ENCODE data around the gene RNF166. TPM values are rescaled to one million over a fixed set of nuclear protein-coding genes. Genes with fewer than 3 reads are reported as not detected.

RNF166 gene
- polyA plus RNA-seq, 3 donors: 99.3 to 255 (median 120) TPM

DNA sequence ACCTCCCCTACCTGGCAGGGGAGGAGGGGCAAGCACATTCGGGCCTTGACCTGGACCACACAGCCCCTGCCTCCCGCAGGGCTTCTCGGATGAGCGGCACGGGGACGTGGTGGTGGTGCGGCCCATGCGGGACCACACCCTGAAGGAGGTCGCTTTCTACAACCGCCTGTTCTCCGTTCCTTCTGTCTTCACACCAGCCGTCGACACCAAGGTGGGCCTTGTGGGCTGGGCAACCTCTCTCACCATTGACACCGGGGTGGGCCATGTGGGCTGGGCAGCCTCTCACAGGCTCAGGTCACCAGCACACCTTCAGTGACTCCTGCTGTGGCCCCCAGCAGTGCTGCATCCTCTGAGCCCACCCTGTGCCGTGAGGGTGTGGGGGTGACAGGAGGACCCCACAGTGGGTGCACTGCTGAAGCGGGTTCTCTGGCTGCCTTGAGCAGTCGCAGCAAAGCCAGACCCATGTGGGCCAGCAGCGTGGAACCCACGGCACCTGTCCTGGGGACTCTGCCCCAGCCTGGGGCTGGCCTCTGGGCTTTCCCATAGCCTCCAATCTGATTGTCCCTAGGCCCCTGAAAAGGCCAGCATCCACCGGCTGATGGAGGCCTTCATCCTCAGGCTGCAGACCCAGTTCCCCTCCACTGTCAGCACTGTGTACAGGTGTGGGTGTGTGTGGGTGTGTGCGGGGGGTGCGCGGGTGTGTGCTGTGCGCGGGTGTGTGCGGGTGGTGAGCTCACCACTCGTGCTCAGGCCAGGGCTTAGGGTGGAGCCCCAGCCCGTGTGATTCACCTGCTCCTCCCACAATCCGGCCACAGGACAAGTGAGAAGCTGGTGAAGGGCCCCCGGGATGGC, 7.6 kb upstream of the RNF166 start:
- no peak overlapping the region for H3K9ac ChIP-seq (ENCODE audit: insufficient read depth, low read length, poor library complexity, severe bottlenecking)
- Mint-ChIP-seq H3K27me3 (ENCODE audit: low read depth in 3 of 3) (no peaks in the 10 kb centered on the region), H3K4me1 (no peaks in the 10 kb centered on the region), H3K27ac (peak overlapping the region in 2 of 7 donors; percentile 55 to 57), H3K36me3 (peaks cover 32 to 66% of the 10 kb centered on the region in 2 donors), H3K9me3 (no peaks in the 10 kb centered on the region), H3K4me3 (no peak overlapping the region)
- 84% methylated on average over 23 of the region's 30 CpGs for WGBS (ENCODE audit: insufficient coverage)
- peaks cover 3% of the 10 kb centered on the region for H3K79me2 ChIP-seq (ENCODE audit: insufficient read depth, low read length)
- no peak overlapping the region for H2AFZ ChIP-seq (ENCODE audit: insufficient read depth, low read depth, low read length, poor library complexity, severe bottlenecking)
- H3K9me3 ChIP-seq (replicated peaks in 1 of 2; ENCODE audit: control insufficient read depth in 1 of 2, insufficient read depth in 1 of 2, low read length in 2 of 2): no peaks in the 10 kb centered on the region
- TF ChIP-seq, protein P1, sequence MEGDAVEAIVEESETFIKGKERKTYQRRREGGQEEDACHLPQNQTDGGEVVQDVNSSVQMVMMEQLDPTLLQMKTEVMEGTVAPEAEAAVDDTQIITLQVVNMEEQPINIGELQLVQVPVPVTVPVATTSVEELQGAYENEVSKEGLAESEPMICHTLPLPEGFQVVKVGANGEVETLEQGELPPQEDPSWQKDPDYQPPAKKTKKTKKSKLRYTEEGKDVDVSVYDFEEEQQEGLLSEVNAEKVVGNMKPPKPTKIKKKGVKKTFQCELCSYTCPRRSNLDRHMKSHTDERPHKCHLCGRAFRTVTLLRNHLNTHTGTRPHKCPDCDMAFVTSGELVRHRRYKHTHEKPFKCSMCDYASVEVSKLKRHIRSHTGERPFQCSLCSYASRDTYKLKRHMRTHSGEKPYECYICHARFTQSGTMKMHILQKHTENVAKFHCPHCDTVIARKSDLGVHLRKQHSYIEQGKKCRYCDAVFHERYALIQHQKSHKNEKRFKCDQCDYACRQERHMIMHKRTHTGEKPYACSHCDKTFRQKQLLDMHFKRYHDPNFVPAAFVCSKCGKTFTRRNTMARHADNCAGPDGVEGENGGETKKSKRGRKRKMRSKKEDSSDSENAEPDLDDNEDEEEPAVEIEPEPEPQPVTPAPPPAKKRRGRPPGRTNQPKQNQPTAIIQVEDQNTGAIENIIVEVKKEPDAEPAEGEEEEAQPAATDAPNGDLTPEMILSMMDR (IDR thresholded peaks at IDR 0.05): no peak
- H3K27ac ChIP-seq (ENCODE audit: low read depth in 1 of 2, low read length in 2 of 2): no peak overlapping the region
- H3K27me3 ChIP-seq (ENCODE audit: control insufficient read depth in 2 of 2, insufficient read depth in 2 of 2, low read length in 2 of 2): no peaks in the 10 kb centered on the region
- peaks cover 71% of the 10 kb centered on the region for H4K20me1 ChIP-seq (ENCODE audit: insufficient read depth, low read length)
- no peaks in the 10 kb centered on the region for H3K4me1 ChIP-seq (ENCODE audit: control insufficient read depth in 1 of 2, insufficient read depth in 2 of 2, low read length in 2 of 2)
- no peak overlapping the region for H3K4me2 ChIP-seq (replicated peaks; ENCODE audit: extremely low read depth, low read length, poor library complexity, severe bottlenecking)
- DNase-seq: no peak
- H3K4me3 ChIP-seq (replicated peaks in 1 of 3; ENCODE audit: low read depth in 2 of 3, low read length in 3 of 3): no peak overlapping the region
- H3K36me3 ChIP-seq (replicated peaks in 1 of 2; ENCODE audit: control insufficient read depth in 1 of 2, insufficient read depth in 2 of 2, low read length in 2 of 2): peaks cover 55 to 57% of the 10 kb centered on the region in 2 donors
- intact Hi-C loops (cut with micrococcal nuclease): no loop called here

DNA sequence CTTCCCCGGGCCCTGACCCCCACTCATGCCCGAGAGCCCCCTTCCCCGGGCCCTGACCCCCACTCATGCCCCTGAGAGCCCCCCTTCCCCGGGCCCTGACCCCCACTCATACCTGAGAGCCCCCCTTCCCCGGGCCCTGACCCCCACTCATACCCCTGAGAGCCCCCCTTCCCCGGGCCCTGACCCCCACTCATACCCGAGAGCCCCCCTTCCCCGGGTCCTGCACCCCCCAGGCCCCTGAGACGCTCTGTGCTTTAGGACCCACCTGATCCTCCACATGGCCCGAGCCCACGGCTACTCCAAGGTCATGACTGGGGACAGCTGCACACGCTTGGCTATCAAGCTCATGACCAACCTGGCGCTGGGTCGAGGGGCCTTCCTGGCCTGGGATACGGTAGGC, 6.8 kb upstream of the RNF166 start:
- H3K9ac ChIP-seq (ENCODE audit: insufficient read depth, low read length, poor library complexity, severe bottlenecking): no peak overlapping the region
- H3K9me3 ChIP-seq (replicated peaks in 1 of 2; ENCODE audit: control insufficient read depth in 1 of 2, insufficient read depth in 1 of 2, low read length in 2 of 2): no peaks in the 10 kb centered on the region
- H3K4me3 ChIP-seq (replicated peaks in 1 of 3; ENCODE audit: low read depth in 2 of 3, low read length in 3 of 3): no peak overlapping the region
- H3K27ac ChIP-seq (ENCODE audit: low read depth in 1 of 2, low read length in 2 of 2): no peak overlapping the region
- intact Hi-C loops (cut with micrococcal nuclease): no loop called here
- Mint-ChIP-seq H3K27ac (no peak overlapping the region), H3K36me3 (peaks cover 26 to 59% of the 10 kb centered on the region in 2 donors), H3K4me1 (no peaks in the 10 kb centered on the region), H3K27me3 (ENCODE audit: low read depth in 3 of 3) (no peaks in the 10 kb centered on the region), H3K9me3 (no peaks in the 10 kb centered on the region), H3K4me3 (no peak overlapping the region)
- no peak for DNase-seq
- TF ChIP-seq, protein P1 (IDR thresholded peaks at IDR 0.05): no peak
- H4K20me1 ChIP-seq (ENCODE audit: insufficient read depth, low read length): peaks cover 64% of the 10 kb centered on the region
- H3K27me3 ChIP-seq (ENCODE audit: control insufficient read depth in 2 of 2, insufficient read depth in 2 of 2, low read length in 2 of 2): no peaks in the 10 kb centered on the region
- 88% methylated on average over 4 of the region's 15 CpGs for WGBS (ENCODE audit: insufficient coverage)
- H3K79me2 ChIP-seq (ENCODE audit: insufficient read depth, low read length): peaks cover 3% of the 10 kb centered on the region
- peaks cover 48 to 49% of the 10 kb centered on the region in 2 donors for H3K36me3 ChIP-seq (replicated peaks in 1 of 2; ENCODE audit: control insufficient read depth in 1 of 2, insufficient read depth in 2 of 2, low read length in 2 of 2)
- H2AFZ ChIP-seq (ENCODE audit: insufficient read depth, low read depth, low read length, poor library complexity, severe bottlenecking): no peak overlapping the region
- no peaks in the 10 kb centered on the region for H3K4me1 ChIP-seq (ENCODE audit: control insufficient read depth in 1 of 2, insufficient read depth in 2 of 2, low read length in 2 of 2)
- H3K4me2 ChIP-seq (replicated peaks; ENCODE audit: extremely low read depth, low read length, poor library complexity, severe bottlenecking): no peak overlapping the region

Data from CD14-positive monocyte (primary cell).